Body of pancreas (tissue), 4 donors: Measurements from ENCODE around the gene TJP1.

Experiments
- POLR2A ChIP-seq, 3 donors: fragments of 450-650 bp; IDR thresholded peaks; one replicate each; pipeline ENCODE4 v1.6.1; 2016; ENCODE audit warnings: antibody characterized with exemption in 3 of 3, mild to moderate bottlenecking in 2 of 3
- TF ChIP-seq, protein P1 (sequence below), 7 experiments: fragments of 450-650 bp in 4 of 7; fragments of 200-600 bp in 3 of 7; sonication (generic) in 3 of 7; IDR thresholded peaks; one replicate each; pipeline ENCODE4 v1.5.1; 2016 to 2019; ENCODE audit warnings: antibody characterized with exemption in 7 of 7

- TF ChIP-seq, protein P1, sequence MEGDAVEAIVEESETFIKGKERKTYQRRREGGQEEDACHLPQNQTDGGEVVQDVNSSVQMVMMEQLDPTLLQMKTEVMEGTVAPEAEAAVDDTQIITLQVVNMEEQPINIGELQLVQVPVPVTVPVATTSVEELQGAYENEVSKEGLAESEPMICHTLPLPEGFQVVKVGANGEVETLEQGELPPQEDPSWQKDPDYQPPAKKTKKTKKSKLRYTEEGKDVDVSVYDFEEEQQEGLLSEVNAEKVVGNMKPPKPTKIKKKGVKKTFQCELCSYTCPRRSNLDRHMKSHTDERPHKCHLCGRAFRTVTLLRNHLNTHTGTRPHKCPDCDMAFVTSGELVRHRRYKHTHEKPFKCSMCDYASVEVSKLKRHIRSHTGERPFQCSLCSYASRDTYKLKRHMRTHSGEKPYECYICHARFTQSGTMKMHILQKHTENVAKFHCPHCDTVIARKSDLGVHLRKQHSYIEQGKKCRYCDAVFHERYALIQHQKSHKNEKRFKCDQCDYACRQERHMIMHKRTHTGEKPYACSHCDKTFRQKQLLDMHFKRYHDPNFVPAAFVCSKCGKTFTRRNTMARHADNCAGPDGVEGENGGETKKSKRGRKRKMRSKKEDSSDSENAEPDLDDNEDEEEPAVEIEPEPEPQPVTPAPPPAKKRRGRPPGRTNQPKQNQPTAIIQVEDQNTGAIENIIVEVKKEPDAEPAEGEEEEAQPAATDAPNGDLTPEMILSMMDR (IDR thresholded peaks at IDR 0.05): no peak
- TF ChIP-seq POLR2A (IDR thresholded peaks at IDR 0.05): no peak
These were observed 9.9 kb downstream of the TJP1 start for GRCh38 chr15:29812384-29812694.
